Measurements from ENCODE around the gene CYP2D6.
"Not testable (repeated sequence)": the region's sequence is repeated elsewhere in the genome, so short reads cannot be mapped to it uniquely, and the experiment has no call there.

CYP2D6 gene

DNA sequence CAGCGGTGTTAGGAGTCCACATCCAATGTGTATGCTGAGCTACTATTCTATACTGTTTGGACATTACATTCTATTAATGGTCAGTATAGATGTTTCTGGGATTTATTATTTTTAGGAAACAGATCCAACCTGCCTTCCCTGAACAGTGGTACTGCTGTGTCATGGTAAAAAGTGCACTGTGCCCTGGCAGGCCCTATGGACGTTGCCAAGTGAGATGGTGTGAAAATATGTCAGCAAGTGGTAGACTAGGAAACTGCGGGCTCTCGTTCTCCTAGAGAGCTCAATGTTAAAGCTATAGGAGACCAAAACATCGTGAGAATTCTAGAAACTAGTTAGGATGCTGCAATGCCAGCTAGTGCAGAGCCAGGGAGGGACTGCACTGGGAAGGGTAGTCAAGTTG is 26.0 kb upstream of the CYP2D6 start:
- DNase-seq: no peak

DNA sequence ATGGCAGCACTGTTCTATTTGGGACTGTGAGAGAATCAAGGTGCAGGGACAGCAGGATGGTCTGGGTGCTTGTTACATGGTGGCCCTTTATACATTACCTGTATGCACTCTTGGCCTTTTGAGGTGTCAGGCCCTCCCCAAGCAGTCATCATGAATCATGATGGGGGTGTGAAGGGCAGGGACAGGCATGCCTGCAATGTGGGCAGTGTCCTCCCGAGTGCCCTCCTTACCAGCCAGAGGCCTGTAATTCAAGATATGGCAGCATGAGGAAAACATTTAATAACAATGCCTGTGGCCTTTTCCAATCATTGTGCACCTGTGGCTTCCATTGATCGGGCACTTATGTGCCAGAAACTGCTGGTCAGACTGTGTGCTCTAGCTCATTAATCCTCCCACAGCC is 25.5 kb upstream of the CYP2D6 start:
- DNase-seq: no peak

DNA sequence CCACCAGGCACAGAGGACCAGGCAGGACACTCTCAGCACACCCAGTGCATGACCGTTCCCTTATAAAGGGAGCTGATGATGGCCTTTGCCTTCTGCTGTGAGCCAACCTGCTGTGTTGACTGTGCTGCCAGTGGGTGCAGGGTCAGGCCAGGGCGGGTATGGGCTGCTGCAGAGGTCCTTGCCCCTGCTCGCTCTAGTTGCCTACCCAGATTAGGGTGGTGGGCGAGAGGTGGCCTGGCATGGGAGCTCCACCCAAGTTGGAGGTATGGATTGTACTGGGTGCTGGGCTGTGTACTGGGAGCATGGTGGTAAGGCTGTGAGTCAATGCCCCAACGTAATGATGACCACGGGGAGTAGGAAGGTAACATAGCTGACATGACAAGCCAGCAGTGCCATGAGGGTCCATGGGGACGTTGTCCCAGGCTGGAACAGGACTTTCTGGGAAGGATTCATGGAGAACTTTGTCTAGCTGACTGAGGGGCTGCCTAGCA is 24.5 kb upstream of the CYP2D6 start:
- DNase-seq: no peak

DNA sequence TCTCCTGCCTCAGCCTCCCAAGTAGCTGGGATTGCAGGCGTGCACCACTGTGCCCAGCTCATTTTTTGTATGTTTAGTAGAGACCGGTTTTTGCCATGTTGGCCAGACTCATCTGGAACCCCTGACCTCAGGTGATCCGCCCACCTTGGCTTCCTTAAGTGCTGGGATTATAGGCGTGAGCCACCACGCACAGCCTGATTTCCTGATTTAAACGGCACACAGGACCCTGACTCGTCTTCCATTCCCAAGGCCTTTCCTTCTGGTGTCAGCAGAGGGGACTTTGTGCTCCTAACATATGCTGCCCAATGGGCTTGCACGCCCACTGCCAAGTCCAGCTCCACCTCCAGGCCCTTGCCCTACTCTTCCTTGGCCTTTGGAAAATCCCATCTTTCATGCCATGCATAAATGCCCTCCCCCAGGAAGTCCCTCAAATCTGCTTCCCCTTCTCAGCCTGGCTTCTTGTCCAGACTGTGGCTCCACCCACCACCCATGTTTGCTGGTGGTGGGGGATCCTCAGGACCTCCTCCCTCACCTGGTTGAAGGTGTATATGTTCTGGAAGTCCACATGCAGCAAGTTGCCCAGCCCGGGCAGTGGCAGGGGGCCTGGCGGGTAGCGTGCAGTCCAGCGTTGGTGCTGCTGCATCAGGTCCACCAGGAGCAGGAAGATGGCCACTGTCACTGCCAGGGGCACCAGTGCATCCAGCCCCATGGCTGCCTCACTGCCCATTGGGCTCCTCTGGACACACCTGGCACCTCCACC is 23.9 kb upstream of the CYP2D6 start:
- no peak for DNase-seq

DNA sequence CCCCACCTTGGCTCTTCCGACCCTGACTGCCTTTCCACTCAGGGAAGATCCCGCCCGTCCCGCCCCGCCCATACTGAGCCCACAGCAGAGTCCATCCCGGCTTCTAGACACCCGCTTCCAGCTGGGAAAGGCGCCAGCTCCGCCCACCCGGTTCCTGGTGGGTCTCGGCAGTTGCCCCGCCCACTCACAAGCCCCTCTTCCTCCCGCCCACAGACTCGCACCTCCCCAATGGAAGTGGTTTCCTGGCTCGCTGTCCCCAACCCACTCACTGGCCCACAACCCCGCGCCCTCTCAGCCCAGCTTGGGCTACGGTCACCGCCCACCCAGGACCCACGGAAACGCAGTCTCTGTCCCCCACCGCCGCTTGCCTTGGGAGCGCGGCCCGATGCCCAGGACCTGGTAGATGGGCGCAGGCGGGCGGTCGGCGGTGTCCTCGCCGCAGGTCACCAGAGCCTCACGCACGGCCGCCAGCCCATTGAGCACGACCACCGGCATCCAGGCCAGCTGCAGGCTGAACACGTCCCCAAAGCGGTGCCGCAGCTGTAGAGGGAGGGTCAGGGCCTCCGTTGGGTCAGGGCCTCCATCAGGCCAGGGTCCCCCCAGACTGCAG is 22.2 kb upstream of the CYP2D6 start:
- DNase-seq: no peak

DNA sequence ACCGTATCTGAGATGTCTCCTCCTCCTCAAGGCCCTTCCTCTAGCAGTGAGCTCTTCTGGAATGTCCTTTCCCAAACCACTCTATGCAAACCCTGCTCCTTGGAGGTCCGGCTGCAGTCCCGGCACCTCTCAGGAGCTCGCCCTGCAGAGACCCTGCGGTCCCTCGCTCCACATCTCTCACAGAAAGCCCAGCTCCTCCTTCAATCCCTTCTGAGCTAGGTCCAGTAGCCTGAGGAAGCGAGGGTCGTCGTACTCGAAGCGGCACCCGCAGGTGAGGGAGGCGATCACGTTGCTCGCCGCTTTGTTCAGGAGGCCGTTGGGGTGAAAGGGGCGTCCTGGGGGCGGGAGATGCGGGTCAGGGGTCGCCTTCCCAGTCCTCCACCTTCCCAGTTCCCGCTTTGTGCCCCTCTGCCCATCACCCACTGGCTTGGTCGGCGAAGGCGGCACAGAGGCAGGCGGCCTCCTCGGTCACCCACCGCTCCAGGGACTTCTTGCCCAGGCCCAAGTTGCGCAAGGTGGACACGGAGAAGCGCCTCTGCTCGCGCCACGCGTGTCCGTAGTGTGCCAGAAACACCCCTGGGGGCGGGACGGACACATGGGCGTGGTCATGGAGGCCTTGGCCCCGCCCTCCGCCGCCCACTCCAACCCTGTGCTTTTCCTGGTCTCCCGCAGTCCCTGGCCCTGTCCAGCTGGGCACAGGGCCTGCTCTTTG is 21.5 kb upstream of the CYP2D6 start:
- no peak for DNase-seq

DNA sequence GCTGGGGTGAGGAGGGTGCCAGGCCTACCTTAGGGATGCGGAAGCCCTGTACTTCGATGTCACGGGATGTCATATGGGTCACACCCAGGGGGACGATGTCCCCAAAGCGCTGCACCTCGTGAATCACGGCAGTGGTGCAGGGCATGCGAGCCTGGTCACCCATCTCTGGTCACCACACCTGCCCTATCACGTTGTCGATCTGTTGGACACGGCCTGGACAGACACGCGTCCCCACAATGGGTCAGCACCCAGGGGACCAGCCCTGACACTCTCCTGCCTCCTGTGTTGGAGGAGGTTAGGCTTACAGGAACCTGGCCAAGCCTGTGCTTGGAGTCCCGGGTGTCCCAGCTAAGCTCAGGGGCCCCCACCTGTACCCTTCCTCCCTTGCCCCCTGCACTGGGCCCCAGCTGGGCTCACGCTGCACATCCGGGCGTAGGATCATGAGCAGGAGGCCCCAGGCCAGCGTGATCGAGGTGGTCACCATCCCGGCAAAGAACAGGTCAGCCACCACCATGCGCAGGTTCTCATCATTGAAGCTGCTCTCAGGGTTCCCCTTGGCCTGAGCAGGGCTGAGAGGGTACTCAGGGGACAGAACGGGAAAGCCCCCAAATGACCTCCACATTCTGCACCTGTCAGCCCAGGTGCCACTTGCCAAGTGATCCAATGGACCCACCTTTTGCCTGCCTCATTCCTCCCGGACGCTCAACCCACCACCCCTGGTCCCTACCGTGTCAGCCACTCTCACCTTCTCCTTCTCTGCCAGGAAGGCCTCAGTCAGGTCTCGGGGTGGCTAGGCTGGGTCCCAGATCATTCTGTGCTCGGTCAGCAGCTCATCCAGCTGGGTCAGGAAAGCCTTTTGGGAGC is 20.3 kb upstream of the CYP2D6 start:
- DNase-seq: no peak

DNA sequence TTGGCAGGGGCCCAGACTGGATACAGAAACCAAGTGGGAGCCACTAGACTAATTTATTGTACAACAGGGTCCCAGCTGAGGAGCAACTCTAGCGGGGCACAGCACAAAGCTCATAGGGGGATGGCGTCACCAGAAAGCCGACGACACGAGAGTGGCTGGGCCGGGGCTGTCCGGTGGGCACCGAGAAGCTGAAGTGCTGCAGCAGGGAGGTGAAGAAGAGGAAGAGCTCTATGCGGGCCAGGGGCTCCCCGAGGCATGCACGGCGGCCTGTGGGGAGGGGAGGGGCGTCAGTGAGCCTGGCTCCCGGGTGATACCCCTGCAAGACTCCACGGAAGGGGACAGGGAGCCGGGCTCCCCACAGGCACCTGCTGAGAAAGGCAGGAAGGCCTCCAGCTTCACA is 19.2 kb upstream of the CYP2D6 start:
- not testable (repeated sequence) for DNase-seq

DNA sequence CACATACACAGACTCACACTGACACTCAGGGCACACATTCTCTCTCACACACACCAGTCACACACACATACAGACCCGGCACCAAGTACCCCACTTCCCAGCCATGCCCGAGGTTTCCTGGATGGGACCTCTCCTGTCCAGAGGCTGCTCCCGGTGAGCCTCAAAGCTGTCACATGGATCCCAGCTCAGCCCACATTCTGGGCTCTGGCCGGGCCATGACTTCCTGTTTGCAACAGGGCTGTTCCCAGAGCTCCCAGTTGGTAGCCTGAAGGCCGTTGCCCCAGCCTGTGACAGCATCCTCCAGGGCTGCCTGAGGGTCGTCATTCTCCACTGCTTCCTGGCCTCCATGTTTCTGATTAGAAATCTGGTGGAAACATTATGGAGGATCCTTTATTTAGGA is 14.6 kb upstream of the CYP2D6 start:
- DNase-seq: no peak

DNA sequence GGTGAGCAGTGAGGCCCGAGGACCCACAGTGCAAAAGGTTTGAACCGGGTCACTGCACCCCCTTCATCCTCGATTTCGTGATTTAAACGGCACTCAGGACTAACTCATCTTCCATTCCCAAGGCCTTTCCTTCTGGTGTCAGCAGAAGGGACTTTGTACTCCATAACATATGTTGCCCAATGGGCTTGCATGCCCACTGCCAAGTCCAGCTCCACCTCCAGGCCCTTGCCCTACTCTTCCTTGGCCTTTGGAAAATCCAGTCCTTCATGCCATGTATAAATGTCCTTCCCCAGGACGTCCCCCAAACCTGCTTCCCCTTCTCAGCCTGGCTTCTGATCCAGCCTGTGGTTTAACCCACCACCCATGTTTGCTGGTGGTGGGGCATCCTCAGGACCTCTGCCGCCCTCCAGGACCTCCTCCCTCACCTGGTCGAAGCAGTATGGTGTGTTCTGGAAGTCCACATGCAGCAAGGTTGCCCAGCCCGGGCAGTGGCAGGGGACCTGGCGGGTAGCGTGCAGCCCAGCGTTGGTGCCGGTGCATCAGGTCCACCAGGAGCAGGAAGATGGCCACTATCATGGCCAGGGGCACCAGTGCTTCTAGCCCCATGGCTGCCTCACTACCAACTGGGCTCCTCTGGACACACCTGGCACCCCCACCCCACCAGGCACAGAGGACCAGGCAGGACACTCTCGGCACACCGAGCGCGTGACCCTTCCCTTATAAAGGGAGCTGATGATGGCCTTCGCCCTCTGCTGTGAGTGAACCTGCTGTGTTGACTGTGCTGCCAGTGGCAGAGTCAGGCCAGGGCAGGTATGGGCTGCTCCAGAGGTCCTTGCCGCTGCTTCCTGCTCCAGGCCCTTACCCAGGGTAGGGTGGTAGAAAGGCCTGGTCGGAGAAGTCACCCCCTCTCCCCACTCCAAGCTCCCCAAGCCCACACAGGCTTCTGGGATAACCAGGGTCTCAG is 13.5 kb upstream of the CYP2D6 start:
- not testable (repeated sequence) for DNase-seq

DNA sequence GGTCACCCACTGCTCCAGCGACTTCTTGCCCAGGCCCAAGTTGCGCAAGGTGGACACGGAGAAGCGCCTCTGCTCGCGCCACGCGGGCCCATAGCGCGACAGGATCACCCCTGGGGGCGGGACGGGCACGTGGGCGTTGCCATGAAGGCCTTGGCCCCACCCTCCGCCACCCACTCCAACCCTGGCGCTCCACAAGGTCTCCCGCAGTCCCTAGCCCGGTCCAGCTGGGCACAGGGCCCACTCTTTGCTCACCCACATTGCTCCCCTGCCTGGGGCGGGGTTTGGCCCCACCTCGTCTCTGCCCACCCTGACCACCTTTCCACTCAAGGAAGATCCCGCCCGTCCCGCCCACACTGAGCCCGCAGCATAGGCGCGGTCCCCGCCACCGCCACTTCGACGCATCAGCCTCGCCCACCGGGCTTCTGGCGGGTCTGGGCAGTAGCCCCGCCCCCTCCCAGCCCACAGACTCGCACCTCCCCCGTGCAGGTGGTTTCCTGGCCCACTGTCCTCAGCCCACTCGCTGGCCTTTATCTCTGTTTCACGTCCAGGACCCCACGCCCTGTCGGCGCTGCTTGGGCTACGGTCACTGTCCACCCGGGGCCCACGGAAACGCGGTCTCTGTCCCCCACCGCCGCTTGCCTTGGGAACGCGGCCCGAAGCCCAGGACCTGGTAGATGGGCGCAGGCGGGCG is 12.3 kb upstream of the CYP2D6 start:
- DNase-seq: no peak

DNA sequence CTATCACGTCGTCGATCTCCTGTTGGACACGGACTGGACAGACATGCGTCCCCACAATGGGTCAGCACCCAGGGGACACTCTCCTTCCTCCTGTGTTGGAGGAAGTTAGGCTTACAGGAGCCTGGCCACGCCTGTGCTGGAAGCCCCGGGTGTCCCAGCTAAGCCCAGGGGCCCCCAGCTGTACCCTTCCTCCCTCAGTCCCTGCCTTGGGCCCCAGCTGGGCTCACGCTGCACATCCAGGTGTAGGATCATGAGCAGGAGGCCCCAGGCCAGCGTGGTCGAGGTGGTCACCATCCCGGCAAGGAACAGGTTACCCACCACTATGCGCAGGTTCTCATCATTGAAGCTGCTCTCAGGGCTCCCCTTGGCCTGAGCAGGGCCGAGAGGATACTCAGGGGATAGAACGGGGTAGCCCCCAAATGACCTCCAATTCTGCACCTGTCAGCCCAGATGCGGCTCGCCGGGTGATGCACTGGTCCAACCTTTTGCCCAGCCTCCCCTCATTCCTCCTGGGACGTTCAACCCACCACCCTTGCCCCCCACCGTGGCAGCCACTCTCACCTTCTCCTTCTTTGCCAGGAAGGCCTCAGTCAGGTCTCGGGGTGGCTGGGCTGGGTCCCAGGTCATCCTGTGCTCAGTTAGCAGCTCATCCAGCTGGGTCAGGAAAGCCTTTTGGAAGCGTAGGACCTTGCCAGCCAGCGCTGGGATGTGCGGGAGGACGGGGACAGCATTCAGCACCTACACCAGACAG is 10.9 kb upstream of the CYP2D6 start:
- DNase-seq: not testable (repeated sequence)

DNA sequence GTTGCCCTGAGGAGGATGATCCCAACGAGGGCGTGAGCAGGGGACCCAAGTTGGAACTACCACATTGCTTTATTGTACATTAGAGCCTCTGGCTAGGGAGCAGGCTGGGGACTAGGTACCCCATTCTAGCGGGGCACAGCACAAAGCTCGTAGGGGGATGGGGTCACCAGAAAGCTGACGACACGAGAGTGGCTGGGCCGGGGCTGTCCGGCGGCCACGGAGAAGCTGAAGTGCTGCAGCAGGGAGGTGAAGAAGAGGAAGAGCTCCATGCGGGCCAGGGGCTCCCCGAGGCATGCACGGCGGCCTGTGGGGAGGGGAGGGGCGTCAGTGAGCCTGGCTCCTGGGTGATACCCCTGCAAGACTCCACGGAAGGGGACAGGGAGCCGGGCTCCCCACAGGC is 9.5 kb upstream of the CYP2D6 start:
- not testable (repeated sequence) for DNase-seq

DNA sequence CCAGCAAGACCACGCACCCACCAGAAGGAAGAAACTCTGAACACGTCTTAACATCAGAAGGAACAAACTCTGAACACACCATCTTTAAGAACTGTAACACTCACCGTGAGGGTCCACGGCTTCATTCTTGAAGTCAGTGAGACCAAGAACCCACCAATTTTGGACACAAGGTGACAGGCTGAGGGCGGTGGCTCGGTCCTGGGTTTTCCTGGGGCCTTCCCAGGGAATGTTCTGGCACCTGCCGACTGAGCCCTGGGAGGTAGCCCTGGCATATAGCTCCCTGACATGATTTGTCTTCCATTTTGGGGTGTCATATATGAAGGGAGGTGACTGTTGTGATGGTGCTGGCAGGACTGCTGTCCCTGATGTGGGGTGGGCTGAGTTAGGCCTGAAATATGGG is 8.9 kb upstream of the CYP2D6 start:
- not testable (repeated sequence) for DNase-seq

DNA sequence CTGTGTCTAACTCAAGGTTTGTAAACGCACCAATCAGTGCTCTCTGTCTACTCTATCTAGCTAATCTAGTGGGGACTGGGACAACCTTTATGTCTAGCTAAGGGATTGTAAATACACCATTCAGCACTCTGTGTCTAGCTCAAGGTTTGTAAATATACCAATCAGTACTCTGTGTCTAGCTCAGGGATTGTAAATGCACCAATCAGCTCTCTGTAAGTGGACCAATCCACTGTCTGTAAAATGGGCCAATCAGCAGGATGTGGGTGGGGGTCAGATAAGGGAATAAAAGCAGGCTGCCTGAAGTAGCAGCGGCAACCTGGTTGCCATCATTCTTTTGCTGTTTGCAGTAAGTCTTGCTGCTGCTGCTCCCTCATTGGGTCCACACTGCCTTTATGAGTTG is 8.4 kb upstream of the CYP2D6 start:
- no peak for DNase-seq

DNA sequence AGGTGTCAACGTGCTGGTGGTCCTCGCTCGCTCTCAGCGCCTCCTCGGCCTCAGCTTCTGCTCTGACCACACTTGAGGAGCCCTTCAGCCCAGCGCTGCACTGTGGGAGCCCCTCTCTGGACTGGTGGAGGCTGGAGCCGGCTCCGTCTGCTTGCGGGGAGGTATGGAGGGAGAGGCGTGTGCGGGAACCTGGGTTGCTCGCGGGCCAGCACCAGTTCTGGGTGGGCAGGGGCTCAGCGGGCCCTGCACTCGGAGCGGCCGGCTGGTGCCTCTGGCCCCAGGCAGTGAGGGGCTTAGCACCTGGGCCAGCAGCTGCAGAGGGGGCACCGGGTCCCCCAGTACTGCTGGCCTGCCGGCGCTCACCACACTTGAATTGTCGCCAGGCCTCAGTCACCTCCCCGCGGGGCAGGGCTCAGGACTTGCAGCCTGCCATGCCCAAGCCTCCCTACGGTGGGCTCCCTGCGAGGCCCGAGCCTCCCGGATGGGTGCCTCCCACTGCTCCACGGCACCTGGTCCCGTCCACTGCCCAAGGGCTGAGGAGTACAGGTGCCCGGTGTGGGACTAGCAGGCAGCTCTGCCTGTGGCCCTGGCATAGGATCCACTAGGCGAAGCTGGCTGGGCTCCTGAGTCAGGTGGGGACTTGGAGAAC is 7.6 kb upstream of the CYP2D6 start:
- DNase-seq: no peak

DNA sequence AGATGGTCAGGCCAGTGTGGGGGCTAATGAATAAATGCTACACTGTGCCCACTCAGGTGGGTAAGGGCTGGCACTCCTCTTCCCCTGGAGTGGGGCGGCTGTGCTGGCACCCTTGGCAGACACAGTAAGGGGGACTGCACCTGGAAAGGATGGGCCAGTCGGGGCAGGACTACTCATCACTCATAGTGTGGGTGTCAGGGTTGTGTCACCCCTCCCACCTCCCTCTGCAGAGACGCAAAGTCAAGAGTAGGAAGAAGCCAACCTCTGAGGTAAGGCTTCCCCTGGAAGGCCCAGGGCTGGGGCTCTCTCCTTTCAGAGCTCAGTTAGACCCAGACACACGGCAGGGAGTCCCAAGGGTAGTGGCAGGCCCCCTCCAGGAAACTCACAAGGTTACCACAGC is 5.1 kb upstream of the CYP2D6 start:
- not testable (repeated sequence) for DNase-seq

DNA sequence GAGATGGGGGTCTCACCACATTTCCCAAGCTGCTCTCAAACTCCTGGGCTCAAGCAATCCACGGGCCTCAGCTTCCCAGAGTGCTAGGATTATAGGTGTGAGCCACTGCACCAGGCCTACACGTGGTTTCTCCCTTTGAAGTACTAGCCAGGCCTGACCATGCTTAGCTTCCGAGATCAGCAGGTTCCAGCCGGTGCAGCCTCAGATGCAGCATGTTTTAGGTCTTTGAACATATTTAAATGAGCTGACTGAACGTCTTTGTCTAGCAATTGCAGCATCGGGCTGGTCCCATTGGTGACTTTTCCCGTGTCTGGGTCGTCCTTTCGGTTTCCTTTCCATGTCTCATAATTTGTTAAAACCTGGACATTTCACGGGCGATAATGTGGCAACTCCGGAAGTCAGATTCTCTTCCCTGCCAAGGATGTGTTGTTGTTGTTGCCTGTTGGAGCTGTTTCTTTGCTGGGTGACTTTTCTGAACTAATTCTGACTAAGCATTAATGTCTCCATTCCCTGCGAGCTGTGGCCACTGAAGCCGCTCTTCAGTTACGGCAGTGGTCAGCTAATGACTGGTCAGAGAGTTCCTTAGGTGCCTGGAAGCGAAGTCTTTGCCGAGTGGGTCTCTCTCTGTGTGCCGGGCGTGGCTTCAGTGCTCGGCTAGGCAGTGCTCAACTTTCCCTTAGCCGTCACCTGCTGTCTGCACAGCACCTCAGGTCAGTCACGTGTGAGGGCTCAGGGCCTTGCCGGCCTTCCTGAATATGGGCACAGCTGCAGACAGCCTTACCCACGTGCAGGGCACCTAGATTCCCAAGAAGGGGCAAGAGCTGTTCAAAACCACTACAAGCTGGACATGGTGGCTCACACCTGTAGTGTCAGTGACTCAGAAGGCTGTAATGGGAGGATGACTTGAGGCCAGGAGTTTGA is 3.8 kb upstream of the CYP2D6 start:
- no peak for DNase-seq

DNA sequence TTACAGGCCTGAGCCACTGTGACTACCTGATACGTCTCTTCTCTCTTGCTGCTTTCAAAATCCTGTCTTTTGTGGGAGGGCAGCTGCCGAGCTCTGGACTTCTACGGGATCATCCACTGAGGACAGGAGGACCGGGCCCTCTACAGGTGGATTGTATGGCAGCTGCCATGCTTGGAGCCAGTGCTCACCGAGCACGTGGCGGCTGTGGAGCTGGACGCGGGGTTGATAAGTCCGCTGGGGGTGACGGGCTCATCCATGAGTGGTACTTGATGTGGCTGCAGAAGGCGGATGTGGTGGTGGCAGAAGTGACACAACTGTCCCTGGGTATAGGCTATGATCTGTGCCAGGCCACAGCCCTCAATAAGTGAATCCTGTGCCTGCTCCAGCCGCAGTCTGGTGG is 1.8 kb upstream of the CYP2D6 start:
- DNase-seq: no peak

Data from NCI-H2107 (cell line).